ENCODE data around the gene COTL1.

The COTL1 gene

GRCh38 chr16:84652566-84652965 is 34.7 kb upstream of the COTL1 start:
- DNase-seq (ENCODE audit: low read depth): no peak
- TF ChIP-seq, protein P1, sequence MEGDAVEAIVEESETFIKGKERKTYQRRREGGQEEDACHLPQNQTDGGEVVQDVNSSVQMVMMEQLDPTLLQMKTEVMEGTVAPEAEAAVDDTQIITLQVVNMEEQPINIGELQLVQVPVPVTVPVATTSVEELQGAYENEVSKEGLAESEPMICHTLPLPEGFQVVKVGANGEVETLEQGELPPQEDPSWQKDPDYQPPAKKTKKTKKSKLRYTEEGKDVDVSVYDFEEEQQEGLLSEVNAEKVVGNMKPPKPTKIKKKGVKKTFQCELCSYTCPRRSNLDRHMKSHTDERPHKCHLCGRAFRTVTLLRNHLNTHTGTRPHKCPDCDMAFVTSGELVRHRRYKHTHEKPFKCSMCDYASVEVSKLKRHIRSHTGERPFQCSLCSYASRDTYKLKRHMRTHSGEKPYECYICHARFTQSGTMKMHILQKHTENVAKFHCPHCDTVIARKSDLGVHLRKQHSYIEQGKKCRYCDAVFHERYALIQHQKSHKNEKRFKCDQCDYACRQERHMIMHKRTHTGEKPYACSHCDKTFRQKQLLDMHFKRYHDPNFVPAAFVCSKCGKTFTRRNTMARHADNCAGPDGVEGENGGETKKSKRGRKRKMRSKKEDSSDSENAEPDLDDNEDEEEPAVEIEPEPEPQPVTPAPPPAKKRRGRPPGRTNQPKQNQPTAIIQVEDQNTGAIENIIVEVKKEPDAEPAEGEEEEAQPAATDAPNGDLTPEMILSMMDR (conservative IDR thresholded peaks at IDR 0.05; ENCODE audit: low read depth, low read length): no peak
- no peak overlapping the region for H3K4me3 ChIP-seq (ENCODE audit: low read depth, low read length)

GRCh38 chr16:84650062-84650991 is 32.4 kb upstream of the COTL1 start:
- TF ChIP-seq, protein P1 (conservative IDR thresholded peaks at IDR 0.05; ENCODE audit: low read depth, low read length): no peak
- no peak overlapping the region for H3K4me3 ChIP-seq (ENCODE audit: low read depth, low read length)
- DNase-seq (ENCODE audit: low read depth): peak; percentile 29

DNA sequence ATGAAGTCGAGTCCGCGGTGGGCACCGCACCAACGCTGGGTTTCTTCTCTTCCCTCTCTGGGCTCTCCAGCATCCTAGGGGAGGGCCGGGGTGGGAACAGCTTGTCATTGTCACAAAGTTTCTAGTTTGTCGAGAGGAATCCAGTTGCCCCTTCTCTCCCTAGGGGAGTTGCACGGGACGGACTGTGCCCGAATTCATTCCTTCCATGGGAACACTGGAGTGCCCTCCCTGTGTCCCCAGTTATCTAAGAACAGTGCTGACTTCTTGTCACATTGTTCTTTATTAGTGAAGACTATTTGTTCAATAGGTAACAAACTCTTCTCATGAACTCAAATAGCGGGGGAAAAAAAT is 31.6 kb upstream of the COTL1 start:
- TF ChIP-seq, protein P1 (conservative IDR thresholded peaks at IDR 0.05; ENCODE audit: low read depth, low read length): no peak
- no peak for DNase-seq (ENCODE audit: low read depth)
- peak overlapping the region; percentile 70 for H3K4me3 ChIP-seq (ENCODE audit: low read depth, low read length)

GRCh38 chr16:84648595-84649510 is 31.0 kb upstream of the COTL1 start:
- TF ChIP-seq, protein P1 (conservative IDR thresholded peaks at IDR 0.05; ENCODE audit: low read depth, low read length): no peak
- DNase-seq (ENCODE audit: low read depth): peak; percentile 28
- peak overlapping the region; percentile 70 for H3K4me3 ChIP-seq (ENCODE audit: low read depth, low read length)

GRCh38 chr16:84647828-84648594 is 30.1 kb upstream of the COTL1 start, which contains the start of gene KLHL36:
TSS of gene KLHL36 (plus strand) at chr16:84648511. CDS start at chr16:84650868, 2,357 bp downstream.
- peak; percentile 18 for DNase-seq (ENCODE audit: low read depth)
- H3K4me3 ChIP-seq (ENCODE audit: low read depth, low read length): peak within 1 kb of the TSS; percentile 70

GRCh38 chr16:84643674-84644073 is 25.8 kb upstream of the COTL1 start:
- DNase-seq (ENCODE audit: low read depth): no peak
- TF ChIP-seq, protein P1 (conservative IDR thresholded peaks at IDR 0.05; ENCODE audit: low read depth, low read length): no peak
- H3K4me3 ChIP-seq (ENCODE audit: low read depth, low read length): no peak overlapping the region

More at GRCh38 chr16:84647828-84648594, 30.1 kb upstream of the COTL1 start, which contains the start of gene KLHL36:
- TF ChIP-seq, protein P1 (conservative IDR thresholded peaks at IDR 0.05; ENCODE audit: low read depth, low read length): no peak
